ENCODE results near the gene OR4X2. TPM values are rescaled to one million over a fixed set of nuclear protein-coding genes. Genes with fewer than 3 reads are reported as not detected.

The OR4X2 gene, protein sequence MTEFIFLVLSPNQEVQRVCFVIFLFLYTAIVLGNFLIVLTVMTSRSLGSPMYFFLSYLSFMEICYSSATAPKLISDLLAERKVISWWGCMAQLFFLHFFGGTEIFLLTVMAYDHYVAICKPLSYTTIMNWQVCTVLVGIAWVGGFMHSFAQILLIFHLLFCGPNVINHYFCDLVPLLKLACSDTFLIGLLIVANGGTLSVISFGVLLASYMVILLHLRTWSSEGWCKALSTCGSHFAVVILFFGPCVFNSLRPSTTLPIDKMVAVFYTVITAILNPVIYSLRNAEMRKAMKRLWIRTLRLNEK
- total RNA-seq, result not detected in 2 replicates

DNA sequence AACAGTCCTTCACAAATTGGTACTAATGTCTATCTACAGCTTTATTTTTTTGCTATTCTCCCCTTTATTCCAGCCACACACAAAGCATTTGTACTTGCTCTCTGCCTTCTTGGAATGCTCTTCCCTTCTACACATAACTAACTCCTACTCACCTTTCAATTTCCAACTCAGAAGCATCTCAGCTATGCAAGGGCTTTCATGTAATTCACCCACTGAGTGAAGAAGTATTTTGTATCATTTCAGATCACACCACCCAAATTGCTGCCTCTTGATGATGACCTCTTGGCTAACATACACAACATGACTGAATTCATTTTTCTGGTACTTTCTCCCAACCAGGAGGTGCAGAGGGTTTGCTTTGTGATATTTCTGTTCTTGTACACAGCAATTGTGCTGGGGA lies at the start of gene OR4X2:
OR4X2 (plus strand) TSS at position 301 of the 400 bp plus-strand sequence; CDS start at position 301, 0 bp downstream.

GRCh38 chr11:48216510-48216909 lies 28.4 kb upstream of the OR4X2 start, which contains the start of gene OR4B1:
OR4B1 (plus strand) TSS chr11:48216810; CDS start chr11:48216810, 0 bp downstream.

DNA sequence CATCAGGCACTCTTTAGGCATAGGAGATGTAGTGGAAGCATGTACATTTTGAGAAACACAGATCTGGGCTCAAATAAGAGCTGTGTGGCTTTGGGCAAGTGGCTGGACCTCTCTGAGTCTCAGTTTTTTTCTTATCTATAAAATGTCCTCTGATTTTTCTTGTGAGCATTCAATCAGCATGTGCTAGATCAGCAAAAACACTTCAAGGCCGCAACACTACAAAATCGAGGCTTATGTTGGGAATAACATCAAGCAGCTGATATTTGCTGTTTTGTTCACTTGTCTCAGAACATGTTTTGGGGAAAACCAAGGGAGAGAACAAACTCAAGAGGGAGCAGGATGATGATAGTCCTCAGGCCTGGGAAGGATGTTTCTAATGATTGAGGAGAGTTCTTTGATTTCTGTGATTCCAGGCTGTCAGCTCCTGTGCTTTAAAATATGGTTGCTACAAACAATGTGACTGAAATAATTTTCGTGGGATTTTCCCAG lies 18.6 kb downstream of the OR4X2 start, which contains the start of gene OR4X1:
OR4X1 (plus strand) TSS at position 439 of the 489 bp plus-strand sequence; CDS start at position 439, 0 bp downstream.

Other genes starting within 250 kb of the OR4X2 start
- gene OR4B1, start 28.3 kb upstream of the OR4X2 start, total RNA-seq, result not detected in 2 replicates
- not detected in 2 replicates for gene OR4X1, start 18.8 kb downstream of the OR4X2 start, total RNA-seq
- gene OR4S1, start 61.1 kb downstream of the OR4X2 start, total RNA-seq, result not detected in 2 replicates
- gene OR4C3, start 79.8 kb downstream of the OR4X2 start, total RNA-seq, result not detected in 2 replicates
- gene OR4C5, start 121.4 kb downstream of the OR4X2 start, total RNA-seq, result not detected in 2 replicates
- gene OR4A47, start 243.7 kb downstream of the OR4X2 start, total RNA-seq, result not detected in 2 replicates